Astrocyte of the spinal cord (primary cell): ENCODE data around the gene MSLN.

Source experiments
- DNase-seq: peaks from one replicate; pipeline ENCODE4 v3.0.0; 2011; ENCODE audit warnings: low read depth, low spot score
- H3K4me3 ChIP-seq: 2 replicates; pipeline ENCODE4 v1.5.1; 2011; ENCODE audit warnings: low read depth, mild to moderate bottlenecking, low read length, moderate library complexity
- CTCF ChIP-seq: IDR thresholded peaks from 2 replicates; pipeline ENCODE4 v1.5.1; 2012; ENCODE audit warnings: low read depth, mild to moderate bottlenecking, low read length, inconsistent platforms
- in situ Hi-C: cut with HindIII; loops from 2 replicates; pipeline ENCODE4 v1.10.0; 2017; ENCODE audit warnings: low sequenced_read_pairs

Gene MSLN

GRCh38 chr16:761625-762513, 1.3 kb downstream of the MSLN start:
- DNase-seq = no peak
- no peak overlapping the region for H3K4me3 ChIP-seq
- in situ Hi-C loops = no loop called here
- TF ChIP-seq CTCF = no peak

- no peak overlapping the region for H3K4me3 ChIP-seq
- no peak for TF ChIP-seq CTCF
- DNase-seq = no peak
- in situ Hi-C loops = no loop called here
Measured at GRCh38 chr16:762595-763268, 2.2 kb downstream of the MSLN start.

- in situ Hi-C loops = no loop called here
- no peak for DNase-seq
- no peak for TF ChIP-seq CTCF
- no peak overlapping the region for H3K4me3 ChIP-seq
Measured at GRCh38 chr16:763369-764183, 3.0 kb downstream of the MSLN start.

- no peak for DNase-seq
- in situ Hi-C loops = no loop called here
- TF ChIP-seq CTCF = no peak
- H3K4me3 ChIP-seq = no peak overlapping the region
Measured at GRCh38 chr16:764184-764750, 3.7 kb downstream of the MSLN start.

- DNase-seq = no peak
- in situ Hi-C loops = no loop called here
Measured at GRCh38 chr16:764848-765487, 4.4 kb downstream of the MSLN start.

More at GRCh38 chr16:764848-765487, 4.4 kb downstream of the MSLN start:
- no peak for TF ChIP-seq CTCF
- no peak overlapping the region for H3K4me3 ChIP-seq
